IMR-90 (cell line): ENCODE results near the gene DICER1. TPM values are rescaled to one million over a fixed set of nuclear protein-coding genes. Genes with fewer than 3 reads are reported as not detected.

ENCODE experiments used
- ATAC-seq: fragments of 200-7000 bp; cut with Tn5 transposase; 2 replicates; pipeline ENCODE4 v1.9.1; 2020; ENCODE audit warnings: low read depth, mild to moderate bottlenecking, moderate library complexity
- BruUV-seq: library from RNA; stranded (reverse); fragments of 400-500 nt; replicated peaks from 2 replicates; lab custom pipeline; 2021; lab: Mats Ljungman, UMichigan
- CTCF ChIA-PET: fragments of 300-600 bp; formaldehyde crosslinking; extraction: SDS; loops from one replicate; lab custom pipeline; 2021; ENCODE audit warnings: antibody characterized with exemption; lab: Yijun Ruan, JAX
- POLR2A ChIA-PET: fragments of 300-600 bp; sonication (Branson Sonifier 250); formaldehyde crosslinking; loops from one replicate; lab custom pipeline; 2022; ENCODE audit warnings: antibody characterized with exemption; ENCODE audit not compliant: unreplicated experiment; lab: Charles Lee
- DNase-seq: peaks from one replicate; pipeline ENCODE4 v3.0.0; 2013
- H2AFZ ChIP-seq: replicated peaks from 2 replicates; pipeline ENCODE3; 2013; ENCODE audit warnings: low read length, mild to moderate bottlenecking; ENCODE audit not compliant: poor library complexity
- H2AK5ac ChIP-seq: 2 replicates; pipeline ENCODE4 v1.6.1; 2013; ENCODE audit warnings: low read depth, low read length, inconsistent platforms
- H2AK9ac ChIP-seq: replicated peaks from 2 replicates; pipeline ENCODE3; 2013; ENCODE audit warnings: mild to moderate bottlenecking, low read depth, low read length, moderate library complexity; ENCODE audit not compliant: poor library complexity
- H2BK120ac ChIP-seq: 2 replicates; pipeline ENCODE4 v1.6.1; 2013; ENCODE audit warnings: low read depth, low read length, inconsistent platforms
- H2BK15ac ChIP-seq: 3 replicates; pipeline ENCODE4 v1.6.1; 2013; ENCODE audit warnings: low read depth, low read length, inconsistent platforms
- H2BK20ac ChIP-seq: 2 replicates; pipeline ENCODE4 v1.6.1; 2013; ENCODE audit warnings: low read depth, mild to moderate bottlenecking, inconsistent platforms, low read length, moderate library complexity
- H2BK5ac ChIP-seq: 2 replicates; pipeline ENCODE4 v1.6.1; 2013; ENCODE audit warnings: mild to moderate bottlenecking, low read depth, low read length, inconsistent platforms; ENCODE audit not compliant: poor library complexity, severe bottlenecking
- H3K14ac ChIP-seq: replicated peaks from 2 replicates; pipeline ENCODE4 v1.6.1; 2013; ENCODE audit warnings: low read depth, low read length, inconsistent platforms
- H3K18ac ChIP-seq: 2 replicates; pipeline ENCODE4 v1.6.1; 2013; ENCODE audit warnings: low read depth, low read length, control low read depth
- H3K23ac ChIP-seq: 2 replicates; pipeline ENCODE4 v1.6.1; 2013; ENCODE audit warnings: low read depth, low read length, inconsistent platforms
- H3K27ac ChIP-seq: 2 replicates; pipeline ENCODE4 v1.5.1; 2013; ENCODE audit warnings: mild to moderate bottlenecking, control low read depth, low read length; ENCODE audit not compliant: insufficient read depth
- H3K27me3 ChIP-seq: 2 replicates; pipeline ENCODE4 v1.6.1; 2013; ENCODE audit warnings: low read length; ENCODE audit not compliant: control insufficient read depth, insufficient read depth
- H3K36me3 ChIP-seq: 2 replicates; pipeline ENCODE4 v1.6.1; 2013; ENCODE audit warnings: low read length, mixed read lengths; ENCODE audit not compliant: control insufficient read depth, insufficient read depth
- H3K4ac ChIP-seq: 2 replicates; pipeline ENCODE4 v1.6.1; 2013; ENCODE audit warnings: low read depth, low read length, inconsistent platforms
- H3K4me1 ChIP-seq: 2 replicates; pipeline ENCODE4 v1.6.1; 2013; ENCODE audit warnings: low read length, mixed read lengths; ENCODE audit not compliant: control insufficient read depth, insufficient read depth
- H3K4me2 ChIP-seq: 2 replicates; pipeline ENCODE4 v1.6.1; 2013; ENCODE audit warnings: low read depth, mild to moderate bottlenecking, control low read depth, low read length, moderate library complexity
- H3K4me3 ChIP-seq: 2 replicates; pipeline ENCODE4 v1.5.1; 2013; ENCODE audit warnings: low read depth, mild to moderate bottlenecking, control low read depth, low read length, moderate library complexity; ENCODE audit not compliant: insufficient read depth
- H3K56ac ChIP-seq: 2 replicates; pipeline ENCODE4 v1.6.1; 2013; ENCODE audit warnings: low read length, inconsistent platforms; ENCODE audit not compliant: insufficient read depth; ENCODE audit errors: extremely low read depth
- H3K79me1 ChIP-seq, 2 experiments: 2 replicates each; pipeline ENCODE4 v1.6.1; 2013; ENCODE audit warnings: low read length in 2 of 2, inconsistent platforms in 1 of 2, low read depth in 1 of 2
- H3K9ac ChIP-seq: 2 replicates; pipeline ENCODE4 v1.6.1; 2013; ENCODE audit warnings: low read depth, low read length, control low read depth
- H3K9me1 ChIP-seq: 2 replicates; pipeline ENCODE4 v1.6.1; 2013; ENCODE audit warnings: low read length, inconsistent platforms; ENCODE audit not compliant: insufficient read depth
- H3K9me3 ChIP-seq: 2 replicates; pipeline ENCODE4 v1.6.1; 2013; ENCODE audit warnings: low read length; ENCODE audit not compliant: control insufficient read depth, insufficient read depth
- H4K20me1 ChIP-seq: 2 replicates; pipeline ENCODE4 v1.6.1; 2013; ENCODE audit warnings: low read length, inconsistent platforms; ENCODE audit not compliant: insufficient read depth
- H4K5ac ChIP-seq: 2 replicates; pipeline ENCODE4 v1.6.1; 2013; ENCODE audit warnings: mild to moderate bottlenecking, low read depth, low read length, control low read depth
- H4K8ac ChIP-seq, 2 experiments: 2 replicates each; pipeline ENCODE4 v1.6.1; 2013; ENCODE audit warnings: low read depth in 2 of 2, low read length in 2 of 2, control low read depth in 1 of 2, inconsistent platforms in 1 of 2
- H4K91ac ChIP-seq: 2 replicates; pipeline ENCODE4 v1.6.1; 2013; ENCODE audit warnings: low read depth, low read length, inconsistent platforms; ENCODE audit not compliant: insufficient read depth
- BHLHE40 ChIP-seq: fragments of 150-350 bp; IDR thresholded peaks from 2 replicates; pipeline ENCODE4 v1.6.1; 2016; ENCODE audit warnings: mild to moderate bottlenecking, low read depth, low read length
- CEBPB ChIP-seq: IDR thresholded peaks from 2 replicates; pipeline ENCODE4 v1.6.1; 2012; ENCODE audit warnings: low read depth, low read length, improper control_type of control experiment
- ELK1 ChIP-seq: fragments of 150-350 bp; IDR thresholded peaks from 2 replicates; pipeline ENCODE4 v1.6.1; 2016; ENCODE audit warnings: low read depth, mild to moderate bottlenecking, low read length, moderate library complexity, borderline replicate concordance
- MAFK ChIP-seq: IDR thresholded peaks from 2 replicates; pipeline ENCODE4 v1.6.1; 2012; ENCODE audit warnings: low read depth, low read length, improper control_type of control experiment
- MXI1 ChIP-seq: IDR thresholded peaks from 2 replicates; pipeline ENCODE4 v1.6.1; 2012; ENCODE audit warnings: low read depth, mild to moderate bottlenecking, low read length, moderate library complexity, borderline replicate concordance
- NFE2L2 ChIP-seq: fragments of 150-350 bp; IDR thresholded peaks from 2 replicates; pipeline ENCODE4 v1.6.1; 2016; ENCODE audit warnings: low read depth, mild to moderate bottlenecking, low read length
- POLR2A ChIP-seq: IDR thresholded peaks from 2 replicates; pipeline ENCODE4 v1.6.1; 2012; ENCODE audit warnings: mild to moderate bottlenecking, low read depth, low read length
- RAD21 ChIP-seq: IDR thresholded peaks from 2 replicates; pipeline ENCODE4 v1.6.1; 2012; ENCODE audit warnings: low read length, improper control_type of control experiment
- RFX5 ChIP-seq: IDR thresholded peaks from 2 replicates; pipeline ENCODE4 v1.8.0; 2012; ENCODE audit warnings: low read depth, mild to moderate bottlenecking, low read length, moderate library complexity
- USF2 ChIP-seq: fragments of 150-350 bp; IDR thresholded peaks from 2 replicates; pipeline ENCODE4 v1.6.1; 2017; ENCODE audit warnings: mild to moderate bottlenecking, antibody characterized with exemption, low read length, low read depth
- WGBS, 2 experiments: methylation state at CpG; one replicate each; pipeline versions ENCODE4 v1.1.5 to v1.1.7; 2013; ENCODE audit warnings: missing lambda C conversion rate in 2 of 2; ENCODE audit not compliant: insufficient read length in 1 of 2; ENCODE audit errors: extremely low coverage in 2 of 2; 5-methylcytosine and 5-hydroxymethylcytosine counted together
- dilution Hi-C: fragments of 300-500 bp; cut with HindIII; formaldehyde crosslinking; loops from one replicate; pipeline ENCODE4 v1.14.3; 2018; ENCODE audit warnings: low sequenced_read_pairs; ENCODE audit not compliant: unreplicated experiment
- in situ Hi-C: fragments of 300-500 bp; cut with MboI; formaldehyde crosslinking; loops from 3 replicates; pipeline ENCODE4 v1.14.3; 2019; ENCODE audit warnings: low sequenced_read_pairs, inconsistent platforms, mixed read lengths
- intact Hi-C: fragments of 100-400 bp; cut with micrococcal nuclease; formaldehyde crosslinking; loops from 2 replicates; pipeline ENCODE4 v1.10.0; 2022
- polyA plus RNA-seq, 3 experiments: library from polyadenylated mRNA; depleted of rRNA; stranded (reverse); fragments of >200 nt; gene quantifications; 2 replicates each; pipeline ENCODE4 v1.2.3, GENCODE V29; 2012; ENCODE audit warnings: low replicate concordance in 1 of 3
- total RNA-seq: library from RNA; depleted of rRNA; stranded (reverse); fragments of >200 nt; gene quantifications from 2 replicates; pipeline ENCODE4 v1.2.3, GENCODE V29; 2012
- TF ChIP-seq, protein P1 (sequence below): conservative IDR thresholded peaks from 2 replicates; pipeline ENCODE4 v1.5.1; 2012; ENCODE audit warnings: mild to moderate bottlenecking, low read depth, low read length, improper control_type of control experiment

DICER1 gene
- total and polyA plus RNA-seq, 2 of the 4 experiments (the other 2 are of a cell fraction) = 9.7 to 49.5 TPM

DNA sequence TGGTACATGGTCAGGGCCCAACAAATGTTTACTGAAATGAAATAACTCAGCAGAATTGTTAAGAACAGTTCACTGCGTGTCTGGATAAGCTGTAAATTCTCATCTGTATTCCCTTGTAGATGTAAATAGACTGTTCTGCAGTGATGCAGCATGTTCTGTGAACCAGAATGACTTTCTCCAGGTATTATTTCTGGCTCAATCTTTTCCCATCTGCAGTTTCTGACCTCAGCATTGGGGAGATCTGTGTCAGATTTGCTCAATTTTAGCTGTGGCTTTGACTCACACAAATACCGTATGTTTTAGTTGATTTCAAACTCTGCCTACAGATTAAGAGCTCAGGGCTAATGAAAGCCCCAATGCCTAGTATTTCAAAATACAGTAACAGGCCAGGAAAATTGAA is 49.2 kb upstream of the DICER1 start:
- Histone ChIP-seq H3K27me3 (peaks cover 1% of the 10 kb centered on the region; the same call in 1 of the 2 replicates), H2AFZ (no peak overlapping the region), H3K4me2 (no peak overlapping the region), H3K9me1 (no peaks in the 10 kb centered on the region), H3K9ac (no peak overlapping the region), H2BK120ac (no peak overlapping the region), H2BK15ac (no peak overlapping the region), H4K20me1 (no peaks in the 10 kb centered on the region), H4K91ac (no peak overlapping the region), H2AK9ac (no peak overlapping the region), H3K4me3 (no peak overlapping the region), H3K14ac (no peak overlapping the region), H3K4me1 (no peaks in the 10 kb centered on the region), H3K18ac (no peak overlapping the region), H4K8ac (no peak overlapping the region), H2BK5ac (no peak overlapping the region), H3K27ac (no peak overlapping the region), H2AK5ac (no peak overlapping the region), H3K23ac (no peak overlapping the region), H2BK20ac (no peak overlapping the region), H3K4ac (no peak overlapping the region), H4K5ac (no peak overlapping the region), H3K9me3 (no peaks in the 10 kb centered on the region), H3K56ac (no peak overlapping the region), H3K36me3 (no peaks in the 10 kb centered on the region), H3K79me1 (no peaks in the 10 kb centered on the region)
- no TSS peak for BruUV-seq
- in situ Hi-C loops = no loop called here
- intact Hi-C loops = no loop called here
- dilution Hi-C loops = no loop called here
- no peak for ATAC-seq
- no peak for DNase-seq
- TF ChIP-seq ELK1 (no peak), MXI1 (no peak), POLR2A (no peak), RAD21 (no peak), CEBPB (no peak), MAFK (no peak), BHLHE40 (no peak), RFX5 (no peak), USF2 (no peak), NFE2L2 (no peak)
- TF ChIP-seq, protein P1, sequence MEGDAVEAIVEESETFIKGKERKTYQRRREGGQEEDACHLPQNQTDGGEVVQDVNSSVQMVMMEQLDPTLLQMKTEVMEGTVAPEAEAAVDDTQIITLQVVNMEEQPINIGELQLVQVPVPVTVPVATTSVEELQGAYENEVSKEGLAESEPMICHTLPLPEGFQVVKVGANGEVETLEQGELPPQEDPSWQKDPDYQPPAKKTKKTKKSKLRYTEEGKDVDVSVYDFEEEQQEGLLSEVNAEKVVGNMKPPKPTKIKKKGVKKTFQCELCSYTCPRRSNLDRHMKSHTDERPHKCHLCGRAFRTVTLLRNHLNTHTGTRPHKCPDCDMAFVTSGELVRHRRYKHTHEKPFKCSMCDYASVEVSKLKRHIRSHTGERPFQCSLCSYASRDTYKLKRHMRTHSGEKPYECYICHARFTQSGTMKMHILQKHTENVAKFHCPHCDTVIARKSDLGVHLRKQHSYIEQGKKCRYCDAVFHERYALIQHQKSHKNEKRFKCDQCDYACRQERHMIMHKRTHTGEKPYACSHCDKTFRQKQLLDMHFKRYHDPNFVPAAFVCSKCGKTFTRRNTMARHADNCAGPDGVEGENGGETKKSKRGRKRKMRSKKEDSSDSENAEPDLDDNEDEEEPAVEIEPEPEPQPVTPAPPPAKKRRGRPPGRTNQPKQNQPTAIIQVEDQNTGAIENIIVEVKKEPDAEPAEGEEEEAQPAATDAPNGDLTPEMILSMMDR = no peak
- no CpG with 5 or more reads among the region's 2 CpGs for WGBS, 2 experiments
- CTCF ChIA-PET = interaction anchor here (0.6 kb wide), 1 partner anchor 350 kb away, joined by 3 read pairs; no protein-coding TSS in a partner anchor
- POLR2A ChIA-PET = no interaction called here
